ENCODE measurements around the gene LCE3C. TPM values are rescaled to one million over a fixed set of nuclear protein-coding genes. Genes with fewer than 3 reads are reported as not detected.
"Not testable (repeated sequence)": the region's sequence is repeated elsewhere in the genome, so short reads cannot be mapped to it uniquely, and the experiment has no call there.

LCE3C gene
- total RNA-seq, 1 experiment from 2014 or later = not detected

DNA sequence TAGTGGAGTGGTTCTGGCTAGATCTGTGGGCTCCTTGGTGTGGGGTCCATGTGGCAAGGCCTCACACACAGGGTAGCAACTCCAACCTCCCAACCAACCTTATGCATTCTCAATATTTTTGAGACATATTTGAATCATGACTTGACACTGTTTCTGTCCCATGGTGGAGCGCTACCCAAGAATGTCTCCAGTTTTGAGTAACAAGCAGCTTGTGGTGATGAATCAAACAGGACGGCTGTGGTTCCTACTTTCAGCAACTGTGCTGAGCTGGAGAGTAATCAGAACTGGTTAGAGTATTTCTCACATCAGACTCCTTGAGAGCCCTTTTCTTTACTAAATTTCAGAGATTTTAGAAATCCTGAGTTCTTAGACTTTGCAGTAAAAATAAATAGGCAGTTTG is 22.9 kb upstream of the LCE3C start:
- Histone ChIP-seq H3K9me3 (ENCODE audit: control insufficient read depth, insufficient read depth, low read depth, low read length) (no peaks in the 10 kb centered on the region), H3K27me3 (ENCODE audit: control insufficient read depth, insufficient read depth, low read length) (no peaks in the 10 kb centered on the region), H3K4me1 (ENCODE audit: control insufficient read depth, insufficient read depth, low read length) (no peaks in the 10 kb centered on the region), H3K36me3 (ENCODE audit: control insufficient read depth, insufficient read depth, low read length) (no peaks in the 10 kb centered on the region), H3K4me3 (ENCODE audit: low read depth in 2 of 2, low read length in 2 of 2) (no peak overlapping the region), H3K27ac (ENCODE audit: low read length) (no peak overlapping the region)
- no peak for DNase-seq (ENCODE audit: low read depth, low spot score)
- ChIA-PET CTCF (interaction anchor here (0.5 kb wide), 1 partner anchor 714 kb away, joined by 4 read pairs; no protein-coding TSS in a partner anchor), POLR2A (no interaction called here)
- intact Hi-C loops (cut with micrococcal nuclease; ENCODE audit: unreplicated experiment) = loop anchor here (2.0 kb wide), 1 partner anchor 40 kb away; no protein-coding TSS in a partner anchor
- in situ Hi-C loops (cut with HindIII; ENCODE audit: low pct_unique_long_range_greater_than_20kb, low sequenced_read_pairs) = no loop called here
- no TSS peak for BruUV-seq (replicated peaks)
- ATAC-seq = no peak
- TF ChIP-seq TCF7L2 (IDR thresholded peaks at IDR 0.05; ENCODE audit: low read depth, low read length) = no peak
- TF ChIP-seq POLR2AphosphoS5 (IDR thresholded peaks at IDR 0.05; ENCODE audit: low read depth, low read length) = no peak
- TF ChIP-seq REST (IDR thresholded peaks at IDR 0.05; ENCODE audit: insufficient read depth in 1 of 2, low read depth in 2 of 2, low read length in 1 of 2) = no peak
- TF ChIP-seq SIN3A (IDR thresholded peaks at IDR 0.05; ENCODE audit: borderline replicate concordance, insufficient read depth, low read depth, low read length) = no peak
- no peak for TF ChIP-seq CTCF (IDR thresholded peaks at IDR 0.05)

- H3K4me1 ChIP-seq (ENCODE audit: control insufficient read depth, insufficient read depth, low read length); CTCF ChIA-PET; ATAC-seq; H3K27ac ChIP-seq (ENCODE audit: low read length); in situ Hi-C loops (cut with HindIII; ENCODE audit: low pct_unique_long_range_greater_than_20kb, low sequenced_read_pairs); H3K36me3 ChIP-seq (ENCODE audit: control insufficient read depth, insufficient read depth, low read length); H3K27me3 ChIP-seq (ENCODE audit: control insufficient read depth, insufficient read depth, low read length); POLR2A ChIA-PET; H3K4me3 ChIP-seq (ENCODE audit: low read depth in 2 of 2, low read length in 2 of 2); intact Hi-C loops (cut with micrococcal nuclease; ENCODE audit: unreplicated experiment); DNase-seq (ENCODE audit: low read depth, low spot score); H3K9me3 ChIP-seq (ENCODE audit: control insufficient read depth, insufficient read depth, low read depth, low read length); BruUV-seq (replicated peaks): not testable (repeated sequence)
Observed at GRCh38 chr1:152579526-152579925, 20.5 kb upstream of the LCE3C start.

DNA sequence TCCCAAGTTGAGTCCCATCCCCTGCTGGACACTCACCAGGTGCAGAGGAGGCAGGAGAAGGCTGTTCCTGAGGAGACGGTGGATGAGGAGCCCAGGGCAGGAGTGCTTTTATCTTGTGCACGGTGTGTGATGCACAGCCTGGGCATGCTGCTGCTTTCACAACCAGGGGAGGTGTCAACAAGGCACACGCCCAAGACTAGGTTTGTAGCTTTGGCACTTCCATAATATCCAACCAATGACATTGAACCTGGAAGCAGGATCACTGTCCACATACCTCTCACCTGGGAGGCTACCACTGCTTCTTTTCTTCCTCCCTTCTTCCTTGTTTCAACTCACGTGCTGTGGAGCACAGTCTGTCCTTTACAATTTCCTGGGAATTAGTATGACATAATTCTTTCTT is 19.6 kb upstream of the LCE3C start, which contains the start of gene LCE3D:
Gene LCE3D, minus strand, starts transcription at position 84 of the 400 bp plus-strand sequence. CDS start 580 bp downstream, outside the sequence.
- in situ Hi-C loops (cut with HindIII; ENCODE audit: low pct_unique_long_range_greater_than_20kb, low sequenced_read_pairs) (no loop called here), intact Hi-C loops (cut with micrococcal nuclease; ENCODE audit: unreplicated experiment) (no loop called here)
- H3K27ac ChIP-seq (ENCODE audit: low read length) = no peak within 1 kb of the TSS
- DNase-seq (ENCODE audit: low read depth, low spot score) = no peak
- H3K9me3 ChIP-seq (ENCODE audit: control insufficient read depth, insufficient read depth, low read depth, low read length) = no peaks in the 10 kb centered on the region
- no peaks in the 10 kb centered on the region for H3K27me3 ChIP-seq (ENCODE audit: control insufficient read depth, insufficient read depth, low read length)
- no peak within 1 kb of the TSS for H3K4me3 ChIP-seq (ENCODE audit: low read depth in 2 of 2, low read length in 2 of 2)
- ChIA-PET CTCF (no interaction called here), POLR2A (no interaction called here)
- no peak for ATAC-seq
- no peaks in the 10 kb centered on the region for H3K4me1 ChIP-seq (ENCODE audit: control insufficient read depth, insufficient read depth, low read length)
- no peaks in the 10 kb centered on the region for H3K36me3 ChIP-seq (ENCODE audit: control insufficient read depth, insufficient read depth, low read length)
- TF ChIP-seq REST (IDR thresholded peaks at IDR 0.05; ENCODE audit: insufficient read depth in 1 of 2, low read depth in 2 of 2, low read length in 1 of 2) (no peak), POLR2AphosphoS5 (IDR thresholded peaks at IDR 0.05; ENCODE audit: low read depth, low read length) (no peak), CTCF (IDR thresholded peaks at IDR 0.05) (no peak), TCF7L2 (IDR thresholded peaks at IDR 0.05; ENCODE audit: low read depth, low read length) (no peak), SIN3A (IDR thresholded peaks at IDR 0.05; ENCODE audit: borderline replicate concordance, insufficient read depth, low read depth, low read length) (no peak)
- BruUV-seq (replicated peaks) = no TSS peak

Data from Panc1 (cell line).